Esophagus squamous epithelium (tissue), 5 donors: ENCODE measurements around the gene CLEC19A. TPM values are rescaled to one million over a fixed set of nuclear protein-coding genes. Genes with fewer than 3 reads are reported as not detected.
A peak's percentile ranks its signal among the peaks of the same experiment; 100 is the strongest.

Experiments
- DNase-seq: peaks from one replicate; lab custom pipeline; 2025; lab: John Stamatoyannopoulos, UW
- H3K27ac ChIP-seq, 4 donors: fragments of 200-600 bp; sonication (generic); one replicate each; pipeline ENCODE4 v1.5.1; 2016 to 2019; ENCODE audit warnings: mild to moderate bottlenecking in 1 of 4
- H3K27me3 ChIP-seq, 4 donors: fragments of 200-600 bp; sonication (generic); 1 replicate in 3 of 4; 2 replicates in 1 of 4; pipeline versions ENCODE4 v1.5.1 to v1.6.0; 2017 to 2021; ENCODE audit warnings: antibody characterized with exemption in 1 of 4
- H3K36me3 ChIP-seq, 3 donors: fragments of 200-600 bp; sonication (generic); one replicate each; pipeline ENCODE4 v1.5.1; 2016 to 2019
- H3K4me1 ChIP-seq, 3 donors: fragments of 200-600 bp; sonication (generic); one replicate each; pipeline ENCODE4 v1.5.1; 2017 to 2019
- H3K4me3 ChIP-seq, 4 donors: fragments of 200-600 bp; sonication (generic); 1 replicate in 3 of 4; 2 replicates in 1 of 4; pipeline ENCODE4 v1.5.1; 2016 to 2019; ENCODE audit warnings: mild to moderate bottlenecking in 2 of 4, moderate library complexity in 1 of 4
- H3K9me3 ChIP-seq, 3 donors: fragments of 200-600 bp; sonication (generic); one replicate each; pipeline ENCODE4 v1.5.1; 2016 to 2019
- POLR2A ChIP-seq, 4 donors: fragments of 450-650 bp; IDR thresholded peaks; one replicate each; pipeline ENCODE4 v1.6.1; 2017; ENCODE audit warnings: antibody characterized with exemption in 4 of 4, mild to moderate bottlenecking in 4 of 4, moderate library complexity in 3 of 4
- WGBS, 2 donors: methylation state at CpG; one replicate each; pipeline ENCODE4 v1.1.5; 2018; 5-methylcytosine and 5-hydroxymethylcytosine counted together
- intact Hi-C: fragments of 100-400 bp; cut with DNase I; formaldehyde crosslinking; loops from one replicate; pipeline ENCODE4 v1.15.0; 2022
- total RNA-seq, 4 donors: library from RNA; depleted of rRNA; stranded (reverse); fragments of >200 nt; gene quantifications; one replicate each; pipeline ENCODE4 v1.1.0, GENCODE V29; 2016
- TF ChIP-seq, protein P1 (sequence below), 6 experiments: fragments of 450-650 bp in 4 of 6; fragments of 200-600 bp in 2 of 6; sonication (generic) in 2 of 6; IDR thresholded peaks; one replicate each; pipeline ENCODE4 v1.5.1; 2016 to 2019; ENCODE audit warnings: antibody characterized with exemption in 6 of 6, mild to moderate bottlenecking in 4 of 6, moderate library complexity in 4 of 6
- donor health status: DM: yes; HTN: yes; CAD: no.

The CLEC19A gene
- total RNA-seq, 4 donors from 2014 or later = not detected

DNA sequence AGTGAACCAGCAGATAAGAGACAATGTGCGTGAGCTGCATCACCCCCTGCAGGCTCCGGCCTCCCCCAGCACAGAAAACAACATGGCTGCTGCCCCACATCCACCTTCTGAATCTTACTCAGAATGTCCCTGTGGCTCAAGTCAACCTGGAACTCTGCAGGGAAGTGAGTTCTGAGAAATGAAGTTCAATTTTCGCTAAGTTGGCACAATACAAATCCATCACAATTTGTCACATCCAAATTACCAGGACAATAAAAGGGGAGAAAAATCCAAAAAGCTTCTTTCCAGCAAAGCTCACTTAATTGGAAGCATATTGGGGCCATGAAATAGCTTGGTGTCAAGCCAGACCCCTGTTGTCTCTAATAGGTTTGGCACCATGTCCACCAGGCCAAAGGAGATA lies 38.1 kb downstream of the CLEC19A start:
- Histone ChIP-seq H3K4me3 (no peak overlapping the region), H3K27me3 (peaks cover 0 to 2% (median 0%) of the 10 kb centered on the region in 4 donors), H3K36me3 (no peaks in the 10 kb centered on the region), H3K27ac (no peak overlapping the region), H3K4me1 (no peaks in the 10 kb centered on the region), H3K9me3 (no peaks in the 10 kb centered on the region)
- no peak for DNase-seq
- TF ChIP-seq, protein P1, sequence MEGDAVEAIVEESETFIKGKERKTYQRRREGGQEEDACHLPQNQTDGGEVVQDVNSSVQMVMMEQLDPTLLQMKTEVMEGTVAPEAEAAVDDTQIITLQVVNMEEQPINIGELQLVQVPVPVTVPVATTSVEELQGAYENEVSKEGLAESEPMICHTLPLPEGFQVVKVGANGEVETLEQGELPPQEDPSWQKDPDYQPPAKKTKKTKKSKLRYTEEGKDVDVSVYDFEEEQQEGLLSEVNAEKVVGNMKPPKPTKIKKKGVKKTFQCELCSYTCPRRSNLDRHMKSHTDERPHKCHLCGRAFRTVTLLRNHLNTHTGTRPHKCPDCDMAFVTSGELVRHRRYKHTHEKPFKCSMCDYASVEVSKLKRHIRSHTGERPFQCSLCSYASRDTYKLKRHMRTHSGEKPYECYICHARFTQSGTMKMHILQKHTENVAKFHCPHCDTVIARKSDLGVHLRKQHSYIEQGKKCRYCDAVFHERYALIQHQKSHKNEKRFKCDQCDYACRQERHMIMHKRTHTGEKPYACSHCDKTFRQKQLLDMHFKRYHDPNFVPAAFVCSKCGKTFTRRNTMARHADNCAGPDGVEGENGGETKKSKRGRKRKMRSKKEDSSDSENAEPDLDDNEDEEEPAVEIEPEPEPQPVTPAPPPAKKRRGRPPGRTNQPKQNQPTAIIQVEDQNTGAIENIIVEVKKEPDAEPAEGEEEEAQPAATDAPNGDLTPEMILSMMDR (IDR thresholded peaks at IDR 0.05) = no peak
- no peak for TF ChIP-seq POLR2A (IDR thresholded peaks at IDR 0.05)
- WGBS, 2 donors = 100% methylated on average over 1 of the region's 3 CpGs; no CpG with 5 or more reads in 1 of the 2 donors
- intact Hi-C loops = no loop called here

DNA sequence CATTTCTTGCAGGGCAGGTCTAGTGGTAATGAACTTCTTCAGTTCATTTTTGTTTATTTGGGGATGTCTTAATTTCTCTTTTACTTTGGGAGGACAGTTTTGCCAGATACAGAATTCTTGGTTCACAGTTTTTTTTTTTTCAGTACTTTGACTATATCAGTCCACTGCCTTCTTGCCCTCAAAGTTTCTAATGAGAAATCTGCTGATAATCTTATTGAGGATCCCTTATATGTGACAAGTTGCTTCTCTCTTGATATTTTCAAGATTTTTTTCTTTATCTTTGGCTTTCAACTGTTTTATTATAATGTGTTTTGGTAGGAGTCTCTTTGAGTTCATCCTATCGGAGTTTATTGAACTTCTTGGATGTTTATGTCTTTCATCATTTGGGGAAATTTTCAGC lies 42.8 kb downstream of the CLEC19A start:
- Histone ChIP-seq H3K27ac (no peak overlapping the region), H3K9me3 (no peaks in the 10 kb centered on the region), H3K36me3 (no peaks in the 10 kb centered on the region), H3K4me3 (no peak overlapping the region), H3K27me3 (peaks cover 0 to 1% (median 0%) of the 10 kb centered on the region in 4 donors), H3K4me1 (peaks cover 0 to 15% (median 0%) of the 10 kb centered on the region in 3 donors)
- TF ChIP-seq POLR2A (IDR thresholded peaks at IDR 0.05) = no peak
- TF ChIP-seq, protein P1 (IDR thresholded peaks at IDR 0.05) = no peak
- intact Hi-C loops = no loop called here
- WGBS, 2 donors = 74 to 97% methylated on average over 1 of the region's 1 CpG
- DNase-seq = no peak

DNA sequence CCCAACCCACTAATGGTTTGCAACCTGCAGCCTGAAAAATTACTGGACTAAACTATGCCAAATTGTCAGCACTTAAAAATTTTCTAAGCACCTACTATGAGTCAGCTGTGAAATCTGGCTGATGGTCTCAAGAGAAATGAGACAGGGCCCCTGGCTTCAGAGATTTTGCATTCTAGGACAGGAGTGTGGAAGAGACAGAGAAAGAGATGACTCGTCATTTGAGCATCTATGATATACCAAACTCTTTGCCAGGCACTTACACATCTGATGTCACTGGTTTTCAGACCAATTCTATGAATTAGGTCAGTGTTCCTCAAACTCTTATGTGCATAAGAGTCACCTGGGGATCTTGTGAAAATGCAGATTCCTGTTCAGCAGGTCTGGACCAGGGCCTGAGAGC lies 44.4 kb downstream of the CLEC19A start:
- Histone ChIP-seq H3K9me3 (no peaks in the 10 kb centered on the region), H3K4me1 (peaks cover 0 to 15% (median 0%) of the 10 kb centered on the region in 3 donors), H3K27ac (peak overlapping the region in 1 of 4 donors; percentile 39), H3K4me3 (no peak overlapping the region), H3K36me3 (no peaks in the 10 kb centered on the region), H3K27me3 (no peaks in the 10 kb centered on the region)
- intact Hi-C loops = no loop called here
- TF ChIP-seq POLR2A (IDR thresholded peaks at IDR 0.05) = no peak
- TF ChIP-seq, protein P1 (IDR thresholded peaks at IDR 0.05) = no peak
- WGBS, 2 donors = 71 to 88% methylated on average over 1 of the region's 1 CpG
- no peak for DNase-seq

DNA sequence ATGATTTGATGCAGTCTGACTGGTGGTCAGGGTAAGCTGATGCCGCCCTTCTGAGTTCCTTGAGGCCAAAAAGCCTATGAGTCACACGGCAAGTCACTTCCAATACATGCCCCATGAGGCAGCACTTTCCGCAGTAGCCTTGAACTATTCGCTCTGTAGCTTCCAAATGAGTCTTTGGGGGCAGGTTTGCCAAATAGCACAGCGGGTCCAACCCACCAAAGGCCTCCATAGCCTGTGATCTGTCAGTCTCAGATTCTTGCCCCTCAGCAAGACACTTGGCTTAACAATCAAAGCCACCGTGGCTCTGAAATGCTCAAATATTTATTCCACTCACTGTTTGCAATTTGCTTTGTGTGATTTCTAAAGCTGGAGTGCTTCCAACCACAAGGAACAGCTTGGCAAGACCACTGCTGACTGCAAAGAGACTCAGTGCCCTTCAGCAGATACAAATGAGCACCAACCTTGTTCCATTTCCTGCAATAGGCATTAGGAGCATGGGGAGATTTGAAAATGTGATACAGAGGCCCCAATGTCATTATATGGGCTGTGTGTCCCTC lies 45.4 kb downstream of the CLEC19A start:
- peak overlapping the region in 1 of 4 donors; percentile 39 for H3K27ac ChIP-seq
- intact Hi-C loops = no loop called here
- no peaks in the 10 kb centered on the region for H3K27me3 ChIP-seq
- no peaks in the 10 kb centered on the region for H3K9me3 ChIP-seq
- no peaks in the 10 kb centered on the region for H3K36me3 ChIP-seq
- H3K4me3 ChIP-seq = no peak overlapping the region
- DNase-seq = no peak
- WGBS, 2 donors = 26 to 40% methylated on average over 1 to 5 of the region's 6 CpGs
- TF ChIP-seq, protein P1 (IDR thresholded peaks at IDR 0.05) = no peak
- no peak for TF ChIP-seq POLR2A (IDR thresholded peaks at IDR 0.05)
- H3K4me1 ChIP-seq = peaks cover 0 to 15% (median 0%) of the 10 kb centered on the region in 3 donors

DNA sequence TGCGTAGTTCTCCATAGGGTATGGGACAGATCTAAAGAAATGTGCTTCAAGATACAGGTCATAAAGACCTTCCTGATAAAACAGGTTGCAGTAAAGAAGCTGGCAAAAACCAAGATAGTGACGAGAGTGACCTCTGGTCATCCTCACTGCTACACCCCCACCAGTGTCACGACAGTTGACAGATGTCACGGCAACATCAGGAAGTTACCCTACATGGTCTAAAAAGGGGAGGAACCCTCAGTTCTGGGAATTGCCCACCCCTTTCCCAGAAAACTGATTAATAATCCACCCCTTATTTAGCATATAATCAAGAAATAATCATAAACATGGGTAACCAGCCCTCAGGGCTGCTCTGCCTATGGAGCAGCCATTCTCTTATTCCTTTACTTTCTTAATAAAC lies 46.3 kb downstream of the CLEC19A start:
- no peaks in the 10 kb centered on the region for H3K9me3 ChIP-seq
- no peaks in the 10 kb centered on the region for H3K27me3 ChIP-seq
- no peak overlapping the region for H3K4me3 ChIP-seq
- H3K4me1 ChIP-seq = peaks cover 0 to 15% (median 0%) of the 10 kb centered on the region in 3 donors
- no peak for DNase-seq
- intact Hi-C loops = no loop called here
- no peak overlapping the region for H3K27ac ChIP-seq
- WGBS, 2 donors = 81 to 82% methylated on average over 4 of the region's 4 CpGs
- no peaks in the 10 kb centered on the region for H3K36me3 ChIP-seq
- TF ChIP-seq, protein P1 (IDR thresholded peaks at IDR 0.05) = no peak
- TF ChIP-seq POLR2A (IDR thresholded peaks at IDR 0.05) = no peak
